Vagina (tissue), 2 donors: ENCODE measurements around the gene TTLL9. TPM values are rescaled to one million over a fixed set of nuclear protein-coding genes. Genes with fewer than 3 reads are reported as not detected.

Source experiments
- DNase-seq, 2 donors: peaks; one replicate each; pipeline ENCODE4 v3.0.0-alpha.2; 2017; ENCODE audit errors: extremely low spot score in 2 of 2
- H3K27ac ChIP-seq: fragments of 200-600 bp; sonication (generic); one replicate; pipeline ENCODE4 v1.5.1; 2019
- H3K27me3 ChIP-seq: fragments of 200-600 bp; sonication (generic); one replicate; pipeline ENCODE4 v1.5.1; 2019
- H3K36me3 ChIP-seq, 2 donors: fragments of 200-600 bp; sonication (generic); one replicate each; pipeline ENCODE4 v1.5.1; 2017 to 2019
- H3K4me1 ChIP-seq: fragments of 200-600 bp; sonication (generic); one replicate; pipeline ENCODE4 v1.5.1; 2019
- H3K4me3 ChIP-seq, 2 donors: fragments of 200-600 bp; sonication (generic); 1 replicate in 1 of 2; 2 replicates in 1 of 2; pipeline ENCODE4 v1.5.1; 2016 to 2019
- H3K9me3 ChIP-seq: fragments of 200-600 bp; sonication (generic); one replicate; pipeline ENCODE4 v1.5.1; 2019
- CTCF ChIP-seq, 3 experiments: fragments of 450-650 bp in 2 of 3; fragments of 200-600 bp in 1 of 3; sonication (generic) in 1 of 3; IDR thresholded peaks; one replicate each; pipeline ENCODE4 v1.5.1; 2017 to 2019; ENCODE audit warnings: antibody characterized with exemption in 3 of 3, mild to moderate bottlenecking in 2 of 3, moderate library complexity in 2 of 3
- POLR2A ChIP-seq, 2 donors: fragments of 450-650 bp; IDR thresholded peaks; one replicate each; pipeline ENCODE4 v1.6.1; 2017; ENCODE audit warnings: antibody characterized with exemption in 2 of 2, mild to moderate bottlenecking in 2 of 2, moderate library complexity in 2 of 2
- POLR2AphosphoS5 ChIP-seq, 2 donors: sonication (generic); formaldehyde crosslinking; IDR thresholded peaks; one replicate each; pipeline ENCODE4 v1.9.0; 2017; ENCODE audit warnings: antibody characterized with exemption in 2 of 2, mild to moderate bottlenecking in 2 of 2, low read depth in 1 of 2; ENCODE audit not compliant: insufficient read depth in 1 of 2
- intact Hi-C: fragments of 100-400 bp; cut with DNase I; formaldehyde crosslinking; loops from one replicate; pipeline ENCODE4 v1.15.1; 2023
- total RNA-seq: library from RNA; depleted of rRNA; stranded (reverse); fragments of >200 nt; gene quantifications from one replicate; pipeline ENCODE4 v1.2.3, GENCODE V29; 2016

The TTLL9 gene
- total RNA-seq: not detected

GRCh38 chr20:31869942-31870725, at the start of gene TTLL9, which contains the start of gene DUSP15:
TSS of gene TTLL9 (plus strand) at chr20:31870634. CDS start at chr20:31871127, 493 bp downstream.
TSS of gene DUSP15 (minus strand) at chr20:31870527. CDS start at chr20:31870337, 190 bp downstream.
- no peaks in the 10 kb centered on the region for H3K9me3 ChIP-seq
- intact Hi-C loops: no loop called here
- DNase-seq: peak in 1 of 2 donors; percentile 85
- H3K27ac ChIP-seq: peak within 1 kb of the TSS; percentile 70
- H3K27me3 ChIP-seq: no peaks in the 10 kb centered on the region
- peaks cover 20% of the 10 kb centered on the region for H3K4me1 ChIP-seq
- TF ChIP-seq CTCF (IDR thresholded peaks at IDR 0.05): no peak
- TF ChIP-seq POLR2AphosphoS5 (IDR thresholded peaks at IDR 0.05; ENCODE audit: insufficient read depth in 1 of 2, low read depth in 1 of 2): no peak
- no peak for TF ChIP-seq POLR2A (IDR thresholded peaks at IDR 0.05)
- no peaks in the 10 kb centered on the region for H3K36me3 ChIP-seq
- H3K4me3 ChIP-seq: peak within 1 kb of the TSS; percentile 52 to 64

GRCh38 chr20:31821427-31821826, 49.0 kb upstream of the TTLL9 start:
- Histone ChIP-seq H3K4me3 (no peak overlapping the region), H3K9me3 (no peaks in the 10 kb centered on the region), H3K27ac (no peak overlapping the region), H3K27me3 (no peaks in the 10 kb centered on the region), H3K36me3 (no peaks in the 10 kb centered on the region), H3K4me1 (peaks cover 13% of the 10 kb centered on the region)
- intact Hi-C loops: loop anchor here (10.0 kb wide), 1 partner anchor 213 kb away; no protein-coding TSS in a partner anchor
- DNase-seq: no peak
- TF ChIP-seq POLR2AphosphoS5 (IDR thresholded peaks at IDR 0.05; ENCODE audit: insufficient read depth in 1 of 2, low read depth in 1 of 2) (no peak), CTCF (IDR thresholded peaks at IDR 0.05) (no peak), POLR2A (IDR thresholded peaks at IDR 0.05) (no peak)

- Histone ChIP-seq H3K4me3 (no peak overlapping the region), H3K27me3 (no peaks in the 10 kb centered on the region), H3K4me1 (peaks cover 13% of the 10 kb centered on the region), H3K27ac (no peak overlapping the region), H3K36me3 (no peaks in the 10 kb centered on the region), H3K9me3 (no peaks in the 10 kb centered on the region)
- intact Hi-C loops: loop anchor here (10.0 kb wide), 1 partner anchor 212 kb away; no protein-coding TSS in a partner anchor
- TF ChIP-seq POLR2AphosphoS5 (IDR thresholded peaks at IDR 0.05; ENCODE audit: insufficient read depth in 1 of 2, low read depth in 1 of 2) (peak; percentile 23 to 42), POLR2A (IDR thresholded peaks at IDR 0.05) (no peak), CTCF (IDR thresholded peaks at IDR 0.05) (peak; percentile 95 to 99 (median 95))
- DNase-seq: no peak
Observed at GRCh38 chr20:31822421-31823330, 47.8 kb upstream of the TTLL9 start.

- Histone ChIP-seq H3K4me1 (peaks cover 13% of the 10 kb centered on the region), H3K36me3 (no peaks in the 10 kb centered on the region), H3K4me3 (no peak overlapping the region), H3K27me3 (no peaks in the 10 kb centered on the region), H3K9me3 (no peaks in the 10 kb centered on the region), H3K27ac (no peak overlapping the region)
- intact Hi-C loops: loop anchor here (10.0 kb wide), 1 partner anchor 211 kb away; no protein-coding TSS in a partner anchor
- TF ChIP-seq POLR2A (IDR thresholded peaks at IDR 0.05): no peak
- TF ChIP-seq POLR2AphosphoS5 (IDR thresholded peaks at IDR 0.05; ENCODE audit: insufficient read depth in 1 of 2, low read depth in 1 of 2): no peak
- no peak for TF ChIP-seq CTCF (IDR thresholded peaks at IDR 0.05)
- DNase-seq: no peak
Observed at GRCh38 chr20:31823360-31824124, 46.9 kb upstream of the TTLL9 start.
